PC-3 (cell line): ENCODE data around the gene CLMN. TPM values are rescaled to one million over a fixed set of nuclear protein-coding genes. Genes with fewer than 3 reads are reported as not detected.

Experiments used
- ATAC-seq: fragments of 200-7000 bp; cut with Tn5 transposase; 2 replicates; pipeline ENCODE4 v1.9.1; 2020; ENCODE audit warnings: mild to moderate bottlenecking, moderate library complexity
- BruUV-seq: library from RNA; stranded (reverse); fragments of 400-500 nt; replicated peaks from 2 replicates; lab custom pipeline; 2021; lab: Mats Ljungman, UMichigan
- CTCF ChIA-PET: fragments of 300-600 bp; sonication (Branson Sonifier 250); formaldehyde crosslinking; loops from one replicate; lab custom pipeline; 2022; ENCODE audit warnings: antibody characterized with exemption; lab: Charles Lee
- POLR2A ChIA-PET: fragments of 300-600 bp; sonication (Branson Sonifier 250); formaldehyde crosslinking; loops from one replicate; lab custom pipeline; 2022; ENCODE audit warnings: antibody characterized with exemption; ENCODE audit not compliant: unreplicated experiment; lab: Charles Lee
- DNase-seq: peaks from one replicate; pipeline ENCODE4 v3.0.0-alpha.2; 2015
- H2AFZ ChIP-seq: fragments of 300-600 bp; sonication (generic); 2 replicates; pipeline ENCODE4 v1.6.0; 2016; ENCODE audit warnings: antibody characterized with exemption, low read length
- H3F3A ChIP-seq: fragments of 300-600 bp; sonication (generic); one replicate; pipeline ENCODE4 v1.6.0; 2017; ENCODE audit warnings: antibody characterized with exemption, low read length, control low read depth, mild to moderate bottlenecking; ENCODE audit not compliant: unreplicated experiment
- H3K27ac ChIP-seq: fragments of 300-600 bp; sonication (generic); 2 replicates; pipeline ENCODE4 v1.5.1; 2016; ENCODE audit warnings: mild to moderate bottlenecking, low read length
- H3K27me3 ChIP-seq: fragments of 300-600 bp; sonication (generic); 2 replicates; pipeline ENCODE4 v1.6.1; 2016; ENCODE audit warnings: low read length, mixed read lengths
- H3K36me3 ChIP-seq: fragments of 300-600 bp; sonication (generic); 2 replicates; pipeline ENCODE4 v1.6.1; 2016; ENCODE audit warnings: low read depth, mixed run types, low read length, mixed read lengths
- H3K4me1 ChIP-seq: fragments of 300-600 bp; sonication (generic); 2 replicates; pipeline ENCODE4 v1.5.1; 2016; ENCODE audit warnings: low read length; ENCODE audit not compliant: insufficient read depth
- H3K4me2 ChIP-seq: fragments of 300-600 bp; sonication (generic); 2 replicates; pipeline ENCODE4 v1.6.0; 2016; ENCODE audit warnings: low read length
- H3K4me3 ChIP-seq: fragments of 300-600 bp; sonication (generic); 2 replicates; pipeline ENCODE4 v1.5.1; 2016; ENCODE audit warnings: mild to moderate bottlenecking, low read length, mixed read lengths
- H3K79me2 ChIP-seq: fragments of 300-600 bp; sonication (generic); 2 replicates; pipeline ENCODE4 v1.6.1; 2017; ENCODE audit warnings: low read length, mixed read lengths
- H3K9ac ChIP-seq: fragments of 300-600 bp; sonication (generic); 2 replicates; pipeline ENCODE4 v1.6.0; 2016; ENCODE audit warnings: mild to moderate bottlenecking, low read length
- H3K9me2 ChIP-seq: fragments of 300-600 bp; sonication (generic); replicated peaks from 2 replicates; pipeline ENCODE4 v1.6.1; 2016; ENCODE audit warnings: mixed run types, low read length, mixed read lengths
- H3K9me3 ChIP-seq: fragments of 300-600 bp; sonication (generic); 2 replicates; pipeline ENCODE4 v1.6.1; 2016; ENCODE audit warnings: low read length, mixed read lengths
- H4K20me1 ChIP-seq: fragments of 300-600 bp; sonication (generic); 2 replicates; pipeline ENCODE4 v1.6.1; 2016; ENCODE audit warnings: low read length, mixed read lengths
- CTCF ChIP-seq: fragments of 300-600 bp; sonication (generic); conservative IDR thresholded peaks from 2 replicates; pipeline ENCODE4 v1.5.1; 2017; ENCODE audit warnings: antibody characterized with exemption, low read depth, mild to moderate bottlenecking, low read length
- EZH2 ChIP-seq: fragments of 300-600 bp; sonication (generic); IDR thresholded peaks from one replicate; pipeline ENCODE4 v1.6.1; 2017; ENCODE audit warnings: antibody characterized with exemption, mild to moderate bottlenecking, low read length; ENCODE audit not compliant: unreplicated experiment
- EZH2phosphoT487 ChIP-seq: fragments of 300-600 bp; sonication (generic); IDR thresholded peaks from 2 replicates; pipeline ENCODE4 v1.6.1; 2018; ENCODE audit warnings: mild to moderate bottlenecking, antibody characterized with exemption, low read length, borderline replicate concordance
- intact Hi-C: fragments of 100-400 bp; cut with micrococcal nuclease; formaldehyde crosslinking; loops from 2 replicates; pipeline ENCODE4 v1.9.0; 2023
- total RNA-seq: library from RNA; depleted of rRNA; stranded (reverse); fragments of >200 nt; gene quantifications from 2 replicates; pipeline ENCODE4 v1.2.3, GENCODE V29; 2014

The CLMN gene
- total RNA-seq, 1 experiment from 2014 or later: 3.5 TPM

- ATAC-seq (no peak), DNase-seq (no peak)
- intact Hi-C loops: no loop called here
- no peaks in the 10 kb centered on the region for H3K27me3 ChIP-seq
- no peak for TF ChIP-seq EZH2
- TF ChIP-seq CTCF: no peak
- no peak for TF ChIP-seq EZH2phosphoT487
- H3K4me2 ChIP-seq: no peak overlapping the region
- no peaks in the 10 kb centered on the region for H3K79me2 ChIP-seq
- no TSS peak for BruUV-seq
- H3K27ac ChIP-seq: no peak overlapping the region
- H3K4me1 ChIP-seq: no peaks in the 10 kb centered on the region
- no peaks in the 10 kb centered on the region for H3K36me3 ChIP-seq
- ChIA-PET POLR2A (no interaction called here), CTCF (no interaction called here)
- no peak overlapping the region for H3K4me3 ChIP-seq
- H3F3A ChIP-seq: no peaks in the 10 kb centered on the region
- H3K9me2 ChIP-seq: no peaks in the 10 kb centered on the region
- no peaks in the 10 kb centered on the region for H3K9me3 ChIP-seq
- H3K9ac ChIP-seq: no peak overlapping the region
- no peak overlapping the region for H2AFZ ChIP-seq
- H4K20me1 ChIP-seq: no peaks in the 10 kb centered on the region
Measured at GRCh38 chr14:95191445-95192199, 128.1 kb downstream of the CLMN start.

- no peaks in the 10 kb centered on the region for H3K9me3 ChIP-seq
- H3F3A ChIP-seq: no peaks in the 10 kb centered on the region
- TF ChIP-seq EZH2: no peak
- TF ChIP-seq EZH2phosphoT487: no peak
- TF ChIP-seq CTCF: no peak
- no peaks in the 10 kb centered on the region for H3K9me2 ChIP-seq
- ChIA-PET POLR2A (no interaction called here), CTCF (no interaction called here)
- H3K79me2 ChIP-seq: no peaks in the 10 kb centered on the region
- no peak overlapping the region for H3K9ac ChIP-seq
- no peaks in the 10 kb centered on the region for H3K36me3 ChIP-seq
- H3K4me2 ChIP-seq: no peak overlapping the region
- BruUV-seq: no TSS peak
- no peak overlapping the region for H2AFZ ChIP-seq
- intact Hi-C loops: no loop called here
- no peak overlapping the region for H3K27ac ChIP-seq
- H3K4me3 ChIP-seq: no peak overlapping the region
- ATAC-seq: no peak
- no peaks in the 10 kb centered on the region for H3K4me1 ChIP-seq
- DNase-seq: no peak
- H4K20me1 ChIP-seq: no peaks in the 10 kb centered on the region
- H3K27me3 ChIP-seq: no peaks in the 10 kb centered on the region
Measured at GRCh38 chr14:95190857-95191256, 128.9 kb downstream of the CLMN start.

- no TSS peak for BruUV-seq
- Histone ChIP-seq H3K4me3 (no peak overlapping the region), H3F3A (no peaks in the 10 kb centered on the region), H3K4me2 (no peak overlapping the region), H3K27ac (no peak overlapping the region), H2AFZ (no peak overlapping the region), H3K79me2 (no peaks in the 10 kb centered on the region), H4K20me1 (no peaks in the 10 kb centered on the region), H3K36me3 (no peaks in the 10 kb centered on the region), H3K4me1 (no peaks in the 10 kb centered on the region), H3K9me3 (no peaks in the 10 kb centered on the region), H3K9me2 (no peaks in the 10 kb centered on the region), H3K9ac (no peak overlapping the region), H3K27me3 (no peaks in the 10 kb centered on the region)
- TF ChIP-seq CTCF (no peak), EZH2phosphoT487 (no peak), EZH2 (no peak)
- no peak for ATAC-seq
- ChIA-PET CTCF (no interaction called here), POLR2A (no interaction called here)
- intact Hi-C loops: no loop called here
- DNase-seq: no peak
Measured at GRCh38 chr14:95190346-95190840, 129.3 kb downstream of the CLMN start.
